Mesothelial cell of epicardium (in vitro differentiated cells): ENCODE results near the gene ASTN1. TPM values are rescaled to one million over a fixed set of nuclear protein-coding genes. Genes with fewer than 3 reads are reported as not detected.

Experiments
- DNase-seq, 2 experiments: peaks; one replicate each; pipeline ENCODE4 v3.0.0; 2021; ENCODE audit warnings: low spot score in 2 of 2; ENCODE audit not compliant: unreplicated experiment in 2 of 2
- H3K27ac Mint-ChIP-seq: 2 replicates; pipeline ENCODE4 v1.8.0; 2021; ENCODE audit warnings: mixed read lengths
- H3K27me3 Mint-ChIP-seq: 2 replicates; pipeline ENCODE4 v1.8.0; 2021; ENCODE audit warnings: low read depth, mixed read lengths
- H3K36me3 Mint-ChIP-seq: 2 replicates; pipeline ENCODE4 v1.8.0; 2021; ENCODE audit warnings: mixed read lengths
- H3K4me1 Mint-ChIP-seq: 2 replicates; pipeline ENCODE4 v1.8.0; 2021; ENCODE audit warnings: mixed read lengths
- H3K4me3 Mint-ChIP-seq: 2 replicates; pipeline ENCODE4 v1.8.0; 2021; ENCODE audit warnings: mild to moderate bottlenecking, moderate library complexity, mixed read lengths
- H3K9me3 Mint-ChIP-seq: 2 replicates; pipeline ENCODE4 v1.8.0; 2021; ENCODE audit warnings: mixed read lengths
- total RNA-seq: library from RNA; stranded (reverse); gene quantifications from 3 replicates; pipeline ENCODE4 v1.2.1, GENCODE V29; 2021
- TF ChIP-seq, protein P1 (sequence below): fragments of 200-600 bp; sonication (generic); IDR thresholded peaks from one replicate; pipeline ENCODE4 v1.5.0; 2021; ENCODE audit warnings: antibody characterized with exemption; ENCODE audit not compliant: unreplicated experiment

ASTN1 gene
- total RNA-seq, 1 donor from 2014 or later: 4.0 TPM

DNA sequence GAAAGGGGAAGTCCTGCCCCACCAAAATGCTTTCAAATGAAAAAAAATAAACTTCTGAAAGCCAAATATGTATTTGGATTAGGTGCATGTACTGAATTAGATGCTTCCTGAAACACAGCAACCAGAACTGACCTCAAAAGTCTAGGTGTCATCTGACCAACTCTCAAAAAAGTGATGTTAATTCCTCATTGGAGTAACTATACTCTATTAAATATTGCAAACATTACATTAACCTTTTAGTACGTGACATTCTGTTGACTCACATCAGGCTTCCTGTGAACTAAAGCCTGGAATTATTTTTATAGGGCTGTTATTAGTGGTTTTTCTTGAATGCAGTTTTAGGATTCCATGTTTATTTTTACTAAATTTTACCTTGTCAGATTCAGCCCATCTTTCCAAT, 73.5 kb downstream of the ASTN1 start:
- DNase-seq: no peak
- Mint-ChIP-seq H3K4me1 (no peaks in the 10 kb centered on the region), H3K36me3 (no peaks in the 10 kb centered on the region), H3K9me3 (peaks cover 5% of the 10 kb centered on the region), H3K4me3 (no peak overlapping the region), H3K27ac (no peak overlapping the region), H3K27me3 (peaks cover 27% of the 10 kb centered on the region)
- TF ChIP-seq, protein P1, sequence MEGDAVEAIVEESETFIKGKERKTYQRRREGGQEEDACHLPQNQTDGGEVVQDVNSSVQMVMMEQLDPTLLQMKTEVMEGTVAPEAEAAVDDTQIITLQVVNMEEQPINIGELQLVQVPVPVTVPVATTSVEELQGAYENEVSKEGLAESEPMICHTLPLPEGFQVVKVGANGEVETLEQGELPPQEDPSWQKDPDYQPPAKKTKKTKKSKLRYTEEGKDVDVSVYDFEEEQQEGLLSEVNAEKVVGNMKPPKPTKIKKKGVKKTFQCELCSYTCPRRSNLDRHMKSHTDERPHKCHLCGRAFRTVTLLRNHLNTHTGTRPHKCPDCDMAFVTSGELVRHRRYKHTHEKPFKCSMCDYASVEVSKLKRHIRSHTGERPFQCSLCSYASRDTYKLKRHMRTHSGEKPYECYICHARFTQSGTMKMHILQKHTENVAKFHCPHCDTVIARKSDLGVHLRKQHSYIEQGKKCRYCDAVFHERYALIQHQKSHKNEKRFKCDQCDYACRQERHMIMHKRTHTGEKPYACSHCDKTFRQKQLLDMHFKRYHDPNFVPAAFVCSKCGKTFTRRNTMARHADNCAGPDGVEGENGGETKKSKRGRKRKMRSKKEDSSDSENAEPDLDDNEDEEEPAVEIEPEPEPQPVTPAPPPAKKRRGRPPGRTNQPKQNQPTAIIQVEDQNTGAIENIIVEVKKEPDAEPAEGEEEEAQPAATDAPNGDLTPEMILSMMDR: no peak

DNA sequence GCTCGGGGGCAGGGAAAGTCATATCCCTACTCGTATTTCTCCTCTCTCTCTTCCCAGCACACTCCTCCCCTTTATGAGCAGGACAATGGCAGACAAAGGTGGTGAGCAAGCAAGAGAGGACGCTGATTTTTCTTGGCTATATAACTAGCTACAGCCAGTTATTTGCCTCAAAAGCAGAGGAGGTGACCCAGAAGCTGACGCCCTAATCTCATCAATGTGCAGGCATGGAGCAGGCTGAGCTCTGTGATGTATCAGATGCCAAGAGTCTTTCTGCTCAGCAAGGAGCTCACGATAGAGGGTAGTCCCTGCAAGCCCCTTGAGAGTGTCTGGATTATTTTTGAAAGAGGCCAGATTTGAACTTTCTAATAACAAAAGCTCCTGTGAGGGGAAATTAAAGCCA, 75.5 kb downstream of the ASTN1 start:
- H3K9me3 Mint-ChIP-seq: no peaks in the 10 kb centered on the region
- H3K4me1 Mint-ChIP-seq: no peaks in the 10 kb centered on the region
- no peak overlapping the region for H3K4me3 Mint-ChIP-seq
- H3K27ac Mint-ChIP-seq: no peak overlapping the region
- DNase-seq: no peak
- TF ChIP-seq, protein P1: no peak
- H3K36me3 Mint-ChIP-seq: no peaks in the 10 kb centered on the region
- peaks cover 43% of the 10 kb centered on the region for H3K27me3 Mint-ChIP-seq

DNA sequence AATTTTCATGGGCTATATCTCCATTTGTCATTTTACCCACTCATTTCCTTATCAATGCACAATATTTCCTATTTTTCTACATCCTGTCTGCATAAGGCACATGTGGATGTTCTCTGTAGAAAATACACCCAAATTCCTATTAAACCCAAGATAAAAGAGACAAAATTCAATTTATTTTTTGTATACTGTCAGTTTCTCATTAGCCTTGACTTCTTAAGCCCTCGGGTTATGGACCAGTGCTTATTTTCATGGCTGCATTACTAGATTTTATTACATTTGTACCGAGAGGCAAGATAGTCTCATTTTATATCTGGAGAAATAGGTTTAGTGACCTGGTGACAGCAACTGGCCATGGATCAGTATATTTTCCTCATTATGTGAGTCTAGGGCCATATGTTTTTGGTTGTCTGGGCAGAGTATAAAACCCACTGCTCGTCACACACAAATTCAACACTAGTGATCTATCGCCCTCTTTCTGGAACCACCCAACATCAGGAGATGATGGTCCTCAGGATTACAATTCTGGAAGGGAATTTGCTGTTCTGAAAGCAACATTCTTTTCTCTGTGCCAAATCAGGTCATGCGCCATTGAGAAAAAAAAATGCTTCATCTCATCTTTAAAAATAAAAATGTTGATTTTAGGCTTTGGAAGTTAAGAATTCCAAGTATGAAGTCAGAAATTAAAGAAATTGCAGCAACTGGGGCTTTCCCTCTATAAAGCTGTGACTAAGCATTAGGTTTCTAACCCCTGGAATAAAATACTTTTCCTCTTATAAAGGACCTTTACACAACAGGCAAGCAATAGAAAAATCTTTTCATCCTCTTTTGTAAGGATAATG, 81.4 kb downstream of the ASTN1 start:
- Mint-ChIP-seq H3K9me3 (no peaks in the 10 kb centered on the region), H3K27ac (no peak overlapping the region), H3K4me1 (no peaks in the 10 kb centered on the region), H3K4me3 (no peak overlapping the region), H3K36me3 (no peaks in the 10 kb centered on the region), H3K27me3 (peaks cover 50% of the 10 kb centered on the region)
- TF ChIP-seq, protein P1: no peak
- DNase-seq: no peak

DNA sequence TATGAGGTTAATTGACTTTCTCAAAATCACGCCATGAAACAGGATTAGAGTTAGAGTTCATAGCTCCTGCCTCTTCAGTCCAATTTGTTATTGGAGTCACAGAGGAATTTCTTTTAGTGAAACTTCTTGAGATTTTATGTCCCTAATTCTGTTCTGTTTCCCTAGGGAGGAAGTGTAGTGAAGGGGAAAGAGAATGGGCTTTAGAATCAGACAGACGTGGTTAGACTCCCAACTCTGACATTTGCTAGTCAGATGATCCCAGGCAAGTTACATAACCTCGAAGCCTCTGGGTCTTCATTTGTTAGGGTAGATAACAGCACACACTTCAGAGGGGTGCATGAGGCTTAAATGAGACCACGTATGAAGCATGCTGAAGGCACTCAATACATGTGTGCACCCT, 83.9 kb downstream of the ASTN1 start:
- Mint-ChIP-seq H3K36me3 (no peaks in the 10 kb centered on the region), H3K27me3 (peaks cover 34% of the 10 kb centered on the region), H3K27ac (no peak overlapping the region), H3K4me3 (no peak overlapping the region), H3K4me1 (no peaks in the 10 kb centered on the region), H3K9me3 (no peaks in the 10 kb centered on the region)
- no peak for DNase-seq
- TF ChIP-seq, protein P1: no peak

DNA sequence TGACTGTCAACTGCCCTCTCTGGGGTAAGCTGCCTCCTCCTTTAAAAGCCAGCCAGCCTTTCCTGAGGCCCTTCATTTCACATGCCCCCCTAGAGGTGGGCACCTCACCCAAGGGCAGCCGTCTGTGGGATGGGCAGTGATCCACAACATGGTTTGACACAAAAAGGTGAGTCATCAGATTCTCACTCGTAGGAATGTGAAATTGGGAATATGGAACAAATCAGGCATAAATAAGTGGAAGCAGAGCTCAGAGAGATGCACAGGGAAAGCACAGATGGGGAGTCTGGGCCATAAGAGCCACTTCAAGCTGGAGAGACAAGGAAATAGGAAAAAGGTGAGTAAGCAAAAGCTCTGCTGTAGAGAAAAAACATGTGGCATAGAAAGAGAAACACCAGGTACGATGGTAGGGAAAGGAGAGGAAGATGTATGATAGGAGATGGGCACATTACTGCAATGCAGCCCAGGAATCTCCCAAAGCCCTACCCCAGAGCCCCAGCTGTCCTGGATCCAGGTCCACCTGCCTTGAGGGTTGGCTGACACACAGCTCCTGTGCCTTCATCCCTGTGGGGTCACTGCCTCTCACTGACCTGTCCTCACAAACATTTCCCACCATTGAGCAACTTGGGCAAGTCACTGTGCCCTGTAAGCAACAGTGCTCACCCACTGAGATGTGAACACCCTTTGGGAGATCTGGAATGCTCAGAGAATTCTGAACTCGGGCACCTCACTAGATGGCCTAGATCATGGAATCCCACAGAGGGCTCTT, 86.6 kb downstream of the ASTN1 start:
- no peak for DNase-seq
- Mint-ChIP-seq H3K4me1 (peaks cover 7% of the 10 kb centered on the region), H3K9me3 (no peaks in the 10 kb centered on the region), H3K36me3 (no peaks in the 10 kb centered on the region), H3K27ac (no peak overlapping the region), H3K27me3 (peaks cover 16% of the 10 kb centered on the region), H3K4me3 (no peak overlapping the region)
- TF ChIP-seq, protein P1: no peak
